HEK293T (cell line): ENCODE measurements around the gene MAP2K7.
"Not testable (repeated sequence)": the region's sequence is repeated elsewhere in the genome, so short reads cannot be mapped to it uniquely, and the experiment has no call there.

Experiments used
- ARNT ChIP-seq: fragments of 450-650 bp; IDR thresholded peaks from 2 replicates; pipeline ENCODE4 v1.6.1; 2017; ENCODE audit warnings: mild to moderate bottlenecking
- CTBP1 ChIP-seq: fragments of 450-650 bp; IDR thresholded peaks from 2 replicates; pipeline ENCODE4 v1.6.1; 2016; ENCODE audit warnings: borderline replicate concordance
- ELF4 ChIP-seq: fragments of 450-650 bp; IDR thresholded peaks from 2 replicates; pipeline ENCODE4 v1.6.1; 2017; ENCODE audit warnings: antibody characterized with exemption
- FOXA1 ChIP-seq: fragments of 450-650 bp; IDR thresholded peaks from 2 replicates; pipeline ENCODE4 v1.6.1; 2016; ENCODE audit warnings: mild to moderate bottlenecking
- FOXK2 ChIP-seq: fragments of 450-650 bp; IDR thresholded peaks from 2 replicates; pipeline ENCODE4 v1.6.1; 2016; ENCODE audit warnings: mild to moderate bottlenecking
- FOXM1 ChIP-seq: fragments of 450-650 bp; IDR thresholded peaks from 2 replicates; pipeline ENCODE4 v1.6.1; 2017; ENCODE audit warnings: mild to moderate bottlenecking, borderline replicate concordance
- L3MBTL2 ChIP-seq: fragments of 450-650 bp; conservative IDR thresholded peaks from 2 replicates; pipeline ENCODE4 v1.6.1; 2016; ENCODE audit warnings: mild to moderate bottlenecking
- LEF1 ChIP-seq: fragments of 450-650 bp; IDR thresholded peaks from 2 replicates; pipeline ENCODE4 v1.6.1; 2017; ENCODE audit warnings: mild to moderate bottlenecking, borderline replicate concordance
- NFRKB ChIP-seq: fragments of 450-650 bp; IDR thresholded peaks from 2 replicates; pipeline ENCODE4 v1.6.1; 2016; ENCODE audit warnings: mild to moderate bottlenecking, moderate library complexity
- SP1 ChIP-seq: fragments of 450-650 bp; IDR thresholded peaks from 2 replicates; pipeline ENCODE4 v1.6.1; 2017
- SUZ12 ChIP-seq: fragments of 450-650 bp; IDR thresholded peaks from 2 replicates; pipeline ENCODE4 v1.6.1; 2016; ENCODE audit warnings: mild to moderate bottlenecking
- TARDBP ChIP-seq: fragments of 450-650 bp; IDR thresholded peaks from 2 replicates; pipeline ENCODE4 v1.6.1; 2016
- ZNF384 ChIP-seq: fragments of 450-650 bp; IDR thresholded peaks from 2 replicates; pipeline ENCODE4 v1.6.1; 2016

GRCh38 chr19:7961082-7961481 lies 57.4 kb downstream of the MAP2K7 start:
- not testable (repeated sequence) for TF ChIP-seq ARNT, FOXA1, L3MBTL2, SUZ12, LEF1, ELF4, ZNF384, TARDBP, FOXM1, NFRKB, SP1, CTBP1, FOXK2
